ENCODE results near the gene PCDHB2.
"Not testable (repeated sequence)": the region's sequence is repeated elsewhere in the genome, so short reads cannot be mapped to it uniquely, and the experiment has no call there.

The PCDHB2 gene

DNA sequence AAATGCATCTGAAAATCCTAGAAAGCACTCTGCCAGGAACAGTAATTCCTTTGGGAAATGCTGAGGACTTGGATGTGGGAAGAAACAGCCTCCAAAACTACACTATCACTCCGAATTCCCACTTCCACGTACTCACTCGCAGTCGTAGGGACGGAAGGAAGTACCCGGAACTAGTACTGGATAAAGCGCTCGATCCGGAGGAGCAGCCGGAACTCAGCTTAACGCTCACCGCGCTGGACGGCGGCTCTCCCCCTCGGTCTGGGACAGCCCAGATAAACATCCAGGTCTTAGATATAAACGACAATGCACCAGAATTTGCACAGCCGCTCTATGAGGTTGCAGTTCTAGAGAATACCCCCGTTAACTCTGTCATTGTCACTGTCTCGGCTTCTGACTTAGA is 6.6 kb downstream of the PCDHB2 start:
- WGBS, result 91% methylated on average over 20 of the region's 20 CpGs
- Histone ChIP-seq H3K36me3 (ENCODE audit: insufficient read depth, low read length) (peaks cover 25% of the 10 kb centered on the region; the same call in 1 of the 2 replicates), H3K4me1 (ENCODE audit: insufficient read depth, low read length) (no peaks in the 10 kb centered on the region; the same call in 1 of the 2 replicates), H3K9me3 (ENCODE audit: insufficient read depth, low read depth, low read length) (peaks cover 14% of the 10 kb centered on the region; the same call in 1 of the 2 replicates), H3K27ac (ENCODE audit: low read depth, low read length) (no peak overlapping the region), H3K9ac (ENCODE audit: low read depth, low read length) (no peak overlapping the region), H3K4me3 (ENCODE audit: low read length) (peak overlapping the region; percentile 39; the same call in 1 of the 2 replicates), H3K27me3 (ENCODE audit: insufficient read depth, low read length) (no peaks in the 10 kb centered on the region)

DNA sequence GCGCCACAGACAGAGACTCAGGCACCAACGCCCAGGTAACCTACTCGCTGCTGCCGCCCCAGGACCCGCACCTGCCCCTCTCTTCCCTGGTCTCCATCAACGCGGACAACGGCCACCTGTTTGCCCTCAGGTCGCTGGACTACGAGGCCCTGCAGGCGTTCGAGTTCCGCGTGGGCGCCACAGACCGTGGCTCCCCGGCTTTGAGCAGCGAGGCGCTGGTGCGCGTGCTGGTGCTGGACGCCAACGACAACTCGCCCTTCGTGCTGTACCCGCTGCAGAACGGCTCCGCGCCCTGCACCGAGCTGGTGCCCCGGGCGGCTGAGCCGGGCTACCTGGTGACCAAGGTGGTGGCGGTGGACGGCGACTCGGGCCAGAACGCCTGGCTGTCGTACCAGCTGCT is 7.7 kb downstream of the PCDHB2 start:
- H3K4me1 ChIP-seq (ENCODE audit: insufficient read depth, low read length); H3K4me3 ChIP-seq (ENCODE audit: low read length); H3K27me3 ChIP-seq (ENCODE audit: insufficient read depth, low read length); H3K9ac ChIP-seq (ENCODE audit: low read depth, low read length); H3K27ac ChIP-seq (ENCODE audit: low read depth, low read length): not testable (repeated sequence)
- Histone ChIP-seq H3K36me3 (ENCODE audit: insufficient read depth, low read length) (peaks cover 24% of the 10 kb centered on the region; the same call in 1 of the 2 replicates), H3K9me3 (ENCODE audit: insufficient read depth, low read depth, low read length) (peaks cover 13% of the 10 kb centered on the region; the same call in 1 of the 2 replicates)
- WGBS, result 98% methylated on average over 24 of the region's 39 CpGs

DNA sequence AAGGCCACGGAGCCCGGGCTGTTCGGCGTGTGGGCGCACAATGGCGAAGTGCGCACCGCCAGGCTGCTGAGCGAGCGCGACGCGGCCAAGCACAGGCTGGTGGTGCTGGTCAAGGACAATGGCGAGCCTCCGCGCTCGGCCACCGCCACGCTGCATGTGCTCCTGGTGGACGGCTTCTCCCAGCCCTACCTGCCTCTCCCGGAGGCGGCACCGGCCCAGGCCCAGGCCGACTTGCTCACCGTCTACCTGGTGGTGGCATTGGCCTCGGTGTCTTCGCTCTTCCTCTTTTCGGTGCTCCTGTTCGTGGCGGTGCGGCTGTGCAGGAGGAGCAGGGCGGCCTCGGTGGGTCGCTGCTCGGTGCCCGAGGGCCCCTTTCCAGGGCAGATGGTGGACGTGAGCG is 8.1 kb downstream of the PCDHB2 start:
- H3K4me1 ChIP-seq (ENCODE audit: insufficient read depth, low read length); H3K27ac ChIP-seq (ENCODE audit: low read depth, low read length); H3K27me3 ChIP-seq (ENCODE audit: insufficient read depth, low read length); H3K9me3 ChIP-seq (ENCODE audit: insufficient read depth, low read depth, low read length); H3K4me3 ChIP-seq (ENCODE audit: low read length); H3K9ac ChIP-seq (ENCODE audit: low read depth, low read length): not testable (repeated sequence)
- whole genome bisulfite sequencing, result 98% methylated on average over 21 of the region's 38 CpGs
- H3K36me3 ChIP-seq (ENCODE audit: insufficient read depth, low read length), result peaks cover 20% of the 10 kb centered on the region; the same call in 1 of the 2 replicates

DNA sequence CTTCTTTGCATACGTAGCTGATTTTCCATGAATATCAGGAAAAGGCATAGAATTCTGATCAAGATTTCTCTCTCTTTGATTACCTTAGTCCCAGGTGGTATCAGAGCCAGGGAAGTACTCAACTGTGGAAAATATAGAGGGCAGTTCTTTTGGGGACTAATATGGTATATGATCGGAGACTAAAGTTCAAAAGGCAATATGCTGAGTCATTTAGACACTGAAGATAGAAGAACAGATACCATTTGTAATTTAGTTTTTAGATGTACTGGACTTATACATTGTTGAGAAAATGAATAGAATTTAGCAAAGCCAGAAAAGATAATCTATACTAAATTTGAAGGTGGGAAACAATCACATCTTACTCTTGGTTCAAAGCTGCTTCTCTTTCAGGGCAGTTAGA is 10.9 kb downstream of the PCDHB2 start:
- no peaks in the 10 kb centered on the region for H3K27me3 ChIP-seq (ENCODE audit: insufficient read depth, low read length)

DNA sequence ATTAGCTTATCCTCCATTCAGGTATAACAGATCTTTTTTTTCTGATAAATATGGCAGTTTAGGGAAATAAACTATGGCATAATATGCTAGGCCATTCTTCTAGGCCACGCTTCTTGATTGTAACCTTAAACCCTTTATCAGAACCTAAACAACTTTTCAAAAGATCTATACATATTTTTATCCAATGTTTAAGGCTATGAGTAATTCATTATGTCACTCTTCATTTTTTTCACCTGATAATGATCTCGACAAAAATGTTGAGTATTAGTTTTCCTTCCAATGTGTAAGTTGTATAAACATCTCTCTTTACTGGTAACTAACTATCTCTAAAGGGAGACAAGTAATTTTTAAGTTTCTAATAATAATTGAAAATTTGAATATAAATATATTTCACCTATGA is 24.8 kb downstream of the PCDHB2 start:
- no peaks in the 10 kb centered on the region for H3K4me1 ChIP-seq (ENCODE audit: insufficient read depth, low read length)
- 100% methylated on average over 1 of the region's 2 CpGs for WGBS
- H3K9ac ChIP-seq (ENCODE audit: low read depth, low read length), result no peak overlapping the region
- peaks cover 10% of the 10 kb centered on the region; the same call in 1 of the 2 replicates for H3K9me3 ChIP-seq (ENCODE audit: insufficient read depth, low read depth, low read length)
- no peaks in the 10 kb centered on the region for H3K36me3 ChIP-seq (ENCODE audit: insufficient read depth, low read length)
- no peak overlapping the region for H3K4me3 ChIP-seq (ENCODE audit: low read length)
- H3K27me3 ChIP-seq (ENCODE audit: insufficient read depth, low read length), result no peaks in the 10 kb centered on the region
- H3K27ac ChIP-seq (ENCODE audit: low read depth, low read length), result no peak overlapping the region

More for the DNA sequence above, 10.9 kb downstream of the PCDHB2 start:
- no peak overlapping the region for H3K27ac ChIP-seq (ENCODE audit: low read depth, low read length)
- no peak overlapping the region for H3K4me3 ChIP-seq (ENCODE audit: low read length)
- peaks cover 17% of the 10 kb centered on the region; the same call in 1 of the 2 replicates for H3K36me3 ChIP-seq (ENCODE audit: insufficient read depth, low read length)
- peaks cover 9% of the 10 kb centered on the region; the same call in 1 of the 2 replicates for H3K9me3 ChIP-seq (ENCODE audit: insufficient read depth, low read depth, low read length)
- no peak overlapping the region for H3K9ac ChIP-seq (ENCODE audit: low read depth, low read length)
- H3K4me1 ChIP-seq (ENCODE audit: insufficient read depth, low read length), result no peaks in the 10 kb centered on the region; the same call in 1 of the 2 replicates
- 79% methylated on average over 2 of the region's 2 CpGs for WGBS

DNA sequence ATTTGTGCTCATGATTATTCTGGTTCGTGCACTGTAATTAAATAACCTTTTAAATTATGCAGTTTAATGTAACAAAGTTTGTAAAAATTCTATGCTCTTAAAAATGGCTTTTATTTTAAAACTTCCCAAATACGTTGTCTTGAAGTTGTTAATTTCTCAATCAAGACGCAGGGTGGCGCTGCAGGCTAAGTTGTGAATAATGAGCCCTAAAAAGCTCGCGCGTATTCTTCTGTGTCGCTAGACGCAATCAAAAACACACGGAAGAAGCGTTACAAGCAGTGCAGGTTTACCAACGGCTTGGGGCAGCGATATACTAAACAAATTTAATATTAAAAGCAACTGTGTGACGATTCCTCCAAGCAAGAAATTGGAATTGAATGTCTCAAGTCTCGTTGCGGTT is 27.1 kb downstream of the PCDHB2 start, which contains the start of gene PCDHB4:
Gene PCDHB4, plus strand, starts transcription at position 256 of the 400 bp plus-strand sequence. CDS start 181 bp downstream, outside the sequence.
- peaks cover 5% of the 10 kb centered on the region; the same call in 1 of the 2 replicates for H3K9me3 ChIP-seq (ENCODE audit: insufficient read depth, low read depth, low read length)
- H3K4me3 ChIP-seq (ENCODE audit: low read length), result peak within 1 kb of the TSS; percentile 24; the same call in 1 of the 2 replicates
- no peaks in the 10 kb centered on the region for H3K27me3 ChIP-seq (ENCODE audit: insufficient read depth, low read length)
- H3K9ac ChIP-seq (ENCODE audit: low read depth, low read length), result no peak within 1 kb of the TSS
- no peaks in the 10 kb centered on the region for H3K4me1 ChIP-seq (ENCODE audit: insufficient read depth, low read length)
- WGBS, result 87% methylated on average over 15 of the region's 16 CpGs
- H3K27ac ChIP-seq (ENCODE audit: low read depth, low read length), result no peak within 1 kb of the TSS
- H3K36me3 ChIP-seq (ENCODE audit: insufficient read depth, low read length), result no peaks in the 10 kb centered on the region

DNA sequence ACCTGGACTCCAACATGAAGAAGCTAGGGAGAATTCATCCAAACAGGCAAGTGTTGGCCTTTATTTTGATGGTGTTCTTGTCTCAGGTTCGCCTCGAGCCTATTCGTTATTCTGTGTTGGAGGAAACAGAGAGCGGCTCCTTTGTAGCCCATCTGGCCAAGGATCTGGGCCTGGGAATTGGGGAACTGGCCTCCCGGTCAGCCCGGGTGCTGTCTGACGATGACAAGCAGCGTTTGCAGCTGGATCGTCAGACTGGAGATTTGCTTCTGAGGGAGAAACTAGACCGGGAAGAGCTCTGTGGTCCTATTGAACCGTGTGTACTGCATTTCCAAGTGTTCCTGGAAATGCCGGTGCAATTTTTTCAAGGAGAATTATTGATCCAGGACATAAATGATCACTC is 27.6 kb downstream of the PCDHB2 start:
- Histone ChIP-seq H3K4me3 (ENCODE audit: low read length) (peak overlapping the region; percentile 24; the same call in 1 of the 2 replicates), H3K36me3 (ENCODE audit: insufficient read depth, low read length) (no peaks in the 10 kb centered on the region), H3K27me3 (ENCODE audit: insufficient read depth, low read length) (no peaks in the 10 kb centered on the region), H3K27ac (ENCODE audit: low read depth, low read length) (no peak overlapping the region), H3K9me3 (ENCODE audit: insufficient read depth, low read depth, low read length) (0 out of 2 replicates have a peak, but pooled peaks cover under 1% of the 10 kb centered on the region), H3K4me1 (ENCODE audit: insufficient read depth, low read length) (no peaks in the 10 kb centered on the region; the same call in 1 of the 2 replicates), H3K9ac (ENCODE audit: low read depth, low read length) (no peak overlapping the region)
- 92% methylated on average over 12 of the region's 12 CpGs for WGBS

DNA sequence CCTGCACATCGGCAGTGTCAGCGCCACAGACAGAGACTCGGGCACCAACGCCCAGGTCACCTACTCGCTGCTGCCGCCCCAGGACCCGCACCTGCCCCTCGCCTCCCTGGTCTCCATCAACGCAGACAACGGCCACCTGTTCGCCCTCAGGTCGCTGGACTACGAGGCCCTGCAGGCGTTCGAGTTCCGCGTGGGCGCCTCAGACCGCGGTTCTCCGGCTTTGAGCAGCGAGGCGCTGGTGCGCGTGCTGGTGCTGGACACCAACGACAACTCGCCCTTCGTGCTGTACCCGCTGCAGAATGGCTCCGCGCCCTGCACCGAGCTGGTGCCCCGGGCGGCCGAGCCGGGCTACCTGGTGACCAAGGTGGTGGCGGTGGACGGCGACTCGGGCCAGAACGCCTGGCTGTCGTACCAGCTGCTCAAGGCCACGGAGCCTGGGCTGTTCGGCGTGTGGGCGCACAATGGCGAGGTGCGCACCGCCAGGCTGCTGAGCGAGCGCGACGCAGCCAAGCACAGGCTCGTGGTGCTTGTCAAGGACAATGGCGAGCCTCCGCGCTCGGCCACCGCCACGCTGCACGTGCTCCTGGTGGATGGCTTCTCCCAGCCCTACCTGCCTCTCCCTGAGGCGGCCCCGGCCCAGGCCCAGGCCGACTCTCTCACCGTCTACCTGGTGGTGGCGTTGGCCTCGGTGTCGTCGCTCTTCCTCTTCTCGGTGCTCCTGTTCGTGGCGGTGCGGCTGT is 29.2 kb downstream of the PCDHB2 start:
- H3K27ac ChIP-seq (ENCODE audit: low read depth, low read length); H3K9me3 ChIP-seq (ENCODE audit: insufficient read depth, low read depth, low read length); H3K4me3 ChIP-seq (ENCODE audit: low read length); H3K36me3 ChIP-seq (ENCODE audit: insufficient read depth, low read length); H3K4me1 ChIP-seq (ENCODE audit: insufficient read depth, low read length); H3K27me3 ChIP-seq (ENCODE audit: insufficient read depth, low read length); H3K9ac ChIP-seq (ENCODE audit: low read depth, low read length): not testable (repeated sequence)
- 96% methylated on average over 59 of the region's 73 CpGs for WGBS

DNA sequence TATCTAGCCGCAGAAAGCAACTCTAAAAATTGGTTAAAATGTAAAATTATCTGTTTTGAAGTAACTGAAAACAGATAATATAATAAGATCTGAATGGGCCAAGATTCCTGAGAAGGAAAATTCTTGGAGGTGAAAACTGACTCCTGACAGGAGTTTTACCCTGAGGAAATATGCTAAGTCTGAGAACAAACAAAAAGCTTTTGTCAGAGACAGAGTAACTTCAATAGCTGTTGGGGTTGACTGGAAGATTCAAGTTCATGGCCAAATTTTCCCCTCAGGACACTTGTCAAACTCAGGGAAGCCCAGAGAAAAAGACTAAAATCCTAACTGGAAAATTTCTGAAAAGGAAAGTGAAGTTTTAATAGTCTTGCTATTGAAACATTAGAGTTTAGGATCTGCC is 32.9 kb downstream of the PCDHB2 start:
- H3K27me3 ChIP-seq (ENCODE audit: insufficient read depth, low read length), result no peaks in the 10 kb centered on the region
- H3K36me3 ChIP-seq (ENCODE audit: insufficient read depth, low read length), result no peaks in the 10 kb centered on the region
- H3K4me1 ChIP-seq (ENCODE audit: insufficient read depth, low read length), result no peaks in the 10 kb centered on the region; the same call in 1 of the 2 replicates
- H3K9ac ChIP-seq (ENCODE audit: low read depth, low read length), result no peak overlapping the region
- H3K9me3 ChIP-seq (ENCODE audit: insufficient read depth, low read depth, low read length), result no peaks in the 10 kb centered on the region
- H3K27ac ChIP-seq (ENCODE audit: low read depth, low read length), result no peak overlapping the region
- no peak overlapping the region for H3K4me3 ChIP-seq (ENCODE audit: low read length)
- WGBS, result 95% methylated on average over 1 of the region's 1 CpG

DNA sequence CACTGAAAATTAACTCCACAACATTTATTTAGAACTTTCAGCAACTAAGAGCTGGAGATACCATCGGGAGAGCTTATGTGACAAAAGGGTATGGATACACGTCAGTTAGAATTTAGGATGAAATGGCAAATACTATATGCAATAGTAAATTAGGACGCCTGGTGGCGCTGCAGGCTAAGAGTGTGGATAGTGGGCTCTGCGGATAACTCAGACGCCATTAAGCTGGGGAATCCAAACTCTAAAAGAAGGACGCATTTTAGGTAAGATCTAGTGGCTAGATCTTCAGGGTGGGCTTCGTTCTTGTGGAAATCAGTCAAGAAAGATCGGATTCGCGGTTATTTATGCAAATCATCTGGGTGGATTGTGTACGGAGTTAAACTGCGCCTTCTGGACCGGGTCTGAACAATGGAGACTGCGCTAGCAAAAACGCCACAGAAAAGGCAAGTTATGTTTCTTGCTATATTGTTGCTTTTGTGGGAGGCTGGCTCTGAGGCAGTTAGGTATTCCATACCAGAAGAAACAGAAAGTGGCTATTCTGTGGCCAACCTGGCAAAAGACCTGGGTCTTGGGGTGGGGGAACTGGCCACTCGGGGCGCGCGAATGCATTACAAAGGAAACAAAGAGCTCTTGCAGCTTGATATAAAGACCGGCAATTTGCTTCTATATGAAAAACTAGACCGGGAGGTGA is 40.8 kb downstream of the PCDHB2 start, which contains the start of gene PCDHB5:
Gene PCDHB5, plus strand, starts transcription at position 177 of the 688 bp plus-strand sequence. Its CDS starts 229 bp downstream, at position 406.
- no peaks in the 10 kb centered on the region for H3K27me3 ChIP-seq (ENCODE audit: insufficient read depth, low read length)
- H3K4me1 ChIP-seq (ENCODE audit: insufficient read depth, low read length), result no peaks in the 10 kb centered on the region
- H3K9ac ChIP-seq (ENCODE audit: low read depth, low read length), result peak within 1 kb of the TSS; percentile 60; the same call in 1 of the 2 replicates
- no peaks in the 10 kb centered on the region for H3K36me3 ChIP-seq (ENCODE audit: insufficient read depth, low read length)
- no peak within 1 kb of the TSS for H3K27ac ChIP-seq (ENCODE audit: low read depth, low read length)
- H3K9me3 ChIP-seq (ENCODE audit: insufficient read depth, low read depth, low read length), result peaks cover 33% of the 10 kb centered on the region
- peak within 1 kb of the TSS; percentile 46 for H3K4me3 ChIP-seq (ENCODE audit: low read length)
- WGBS, result 89% methylated on average over 22 of the region's 22 CpGs

DNA sequence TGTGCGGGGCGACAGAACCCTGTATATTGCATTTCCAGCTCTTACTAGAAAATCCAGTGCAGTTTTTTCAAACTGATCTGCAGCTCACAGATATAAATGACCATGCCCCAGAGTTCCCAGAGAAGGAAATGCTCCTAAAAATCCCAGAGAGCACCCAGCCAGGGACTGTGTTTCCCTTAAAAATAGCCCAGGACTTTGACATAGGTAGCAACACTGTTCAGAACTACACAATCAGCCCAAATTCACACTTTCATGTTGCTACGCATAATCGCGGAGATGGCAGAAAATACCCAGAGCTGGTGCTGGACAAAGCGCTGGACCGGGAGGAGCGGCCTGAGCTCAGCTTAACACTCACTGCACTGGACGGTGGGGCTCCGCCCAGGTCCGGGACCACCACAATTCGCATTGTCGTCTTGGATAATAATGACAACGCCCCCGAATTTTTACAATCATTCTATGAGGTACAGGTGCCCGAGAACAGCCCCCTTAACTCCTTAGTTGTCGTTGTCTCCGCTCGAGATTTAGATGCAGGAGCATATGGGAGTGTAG is 41.4 kb downstream of the PCDHB2 start:
- Histone ChIP-seq H3K27me3 (ENCODE audit: insufficient read depth, low read length) (no peaks in the 10 kb centered on the region), H3K4me1 (ENCODE audit: insufficient read depth, low read length) (no peaks in the 10 kb centered on the region), H3K36me3 (ENCODE audit: insufficient read depth, low read length) (no peaks in the 10 kb centered on the region), H3K9ac (ENCODE audit: low read depth, low read length) (no peak overlapping the region), H3K27ac (ENCODE audit: low read depth, low read length) (no peak overlapping the region), H3K4me3 (ENCODE audit: low read length) (peak overlapping the region; percentile 46; the same call in 1 of the 2 replicates), H3K9me3 (ENCODE audit: insufficient read depth, low read depth, low read length) (peaks cover 33% of the 10 kb centered on the region)
- WGBS, result 95% methylated on average over 19 of the region's 19 CpGs
